LNCAP (cell line): ENCODE results near the gene PCSK4.

Source experiments
- CTCF ChIP-seq: fragments of 450-650 bp; IDR thresholded peaks from 2 replicates; pipeline ENCODE4 v1.5.1; 2017; ENCODE audit warnings: mild to moderate bottlenecking

The PCSK4 gene

GRCh38 chr19:1528596-1529429 is 38.7 kb upstream of the PCSK4 start:
- TF ChIP-seq CTCF, result no peak

GRCh38 chr19:1527650-1528309 is 37.6 kb upstream of the PCSK4 start:
- TF ChIP-seq CTCF, result no peak

GRCh38 chr19:1526979-1527649 is 37.0 kb upstream of the PCSK4 start:
- TF ChIP-seq CTCF, result no peak

GRCh38 chr19:1526066-1526778 is 36.1 kb upstream of the PCSK4 start:
- TF ChIP-seq CTCF, result no peak

GRCh38 chr19:1525343-1525742 is 35.2 kb upstream of the PCSK4 start:
- no peak for TF ChIP-seq CTCF

- TF ChIP-seq CTCF, result no peak
Measured at GRCh38 chr19:1524972-1525325, 34.8 kb upstream of the PCSK4 start.

GRCh38 chr19:1524287-1524971 is 34.3 kb upstream of the PCSK4 start:
- no peak for TF ChIP-seq CTCF
